ENCODE data around the gene HSPA12A.

HSPA12A gene

GRCh38 chr10:116629340-116629739 is 113.0 kb downstream of the HSPA12A start:
- Histone ChIP-seq H3K9me3 (replicated peaks; ENCODE audit: insufficient read depth, low read length) (no peaks in the 10 kb centered on the region), H3K4me1 (ENCODE audit: low read length) (no peaks in the 10 kb centered on the region), H4K20me1 (ENCODE audit: insufficient read depth, low read length) (no peaks in the 10 kb centered on the region), H3K4me2 (ENCODE audit: low read depth, low read length) (no peak overlapping the region), H3K27me3 (replicated peaks; ENCODE audit: insufficient read depth, low read length) (no peaks in the 10 kb centered on the region), H3K4me3 (ENCODE audit: low read length) (no peak overlapping the region), H3K27ac (ENCODE audit: low read length) (no peak overlapping the region), H3K36me3 (replicated peaks; ENCODE audit: insufficient read depth, low read length) (no peaks in the 10 kb centered on the region), H3K79me2 (ENCODE audit: low read length) (no peaks in the 10 kb centered on the region), H3K9me2 (replicated peaks; ENCODE audit: insufficient read depth, low read length) (no peaks in the 10 kb centered on the region), H2AFZ (ENCODE audit: low read length) (no peak overlapping the region), H3K9ac (ENCODE audit: low read length) (no peak overlapping the region), H3F3A (ENCODE audit: insufficient read depth, low read length) (no peaks in the 10 kb centered on the region)
- TF ChIP-seq EZH2 (optimal IDR thresholded peaks at IDR 0.05; ENCODE audit: low read depth, low read length) (no peak), CTCF (IDR thresholded peaks at IDR 0.05; ENCODE audit: low read length) (no peak), EZH2phosphoT487 (IDR thresholded peaks at IDR 0.05; ENCODE audit: low read length) (no peak)
- no peak for DNase-seq

- Histone ChIP-seq H3K4me2 (ENCODE audit: low read depth, low read length) (no peak overlapping the region), H3F3A (ENCODE audit: insufficient read depth, low read length) (no peaks in the 10 kb centered on the region), H3K4me1 (ENCODE audit: low read length) (no peaks in the 10 kb centered on the region), H3K9me2 (replicated peaks; ENCODE audit: insufficient read depth, low read length) (no peaks in the 10 kb centered on the region), H3K27ac (ENCODE audit: low read length) (no peak overlapping the region), H3K27me3 (replicated peaks; ENCODE audit: insufficient read depth, low read length) (no peaks in the 10 kb centered on the region), H3K9me3 (replicated peaks; ENCODE audit: insufficient read depth, low read length) (no peaks in the 10 kb centered on the region), H3K36me3 (replicated peaks; ENCODE audit: insufficient read depth, low read length) (no peaks in the 10 kb centered on the region), H4K20me1 (ENCODE audit: insufficient read depth, low read length) (no peaks in the 10 kb centered on the region), H3K9ac (ENCODE audit: low read length) (no peak overlapping the region), H2AFZ (ENCODE audit: low read length) (no peak overlapping the region), H3K4me3 (ENCODE audit: low read length) (no peak overlapping the region), H3K79me2 (ENCODE audit: low read length) (no peaks in the 10 kb centered on the region)
- DNase-seq, result no peak
- TF ChIP-seq EZH2phosphoT487 (IDR thresholded peaks at IDR 0.05; ENCODE audit: low read length) (no peak), CTCF (IDR thresholded peaks at IDR 0.05; ENCODE audit: low read length) (no peak), EZH2 (optimal IDR thresholded peaks at IDR 0.05; ENCODE audit: low read depth, low read length) (no peak)
Observed at GRCh38 chr10:116627386-116627933, 114.9 kb downstream of the HSPA12A start.

GRCh38 chr10:116626815-116627214 is 115.6 kb downstream of the HSPA12A start:
- no peak overlapping the region for H3K4me2 ChIP-seq (ENCODE audit: low read depth, low read length)
- H3K4me3 ChIP-seq (ENCODE audit: low read length), result no peak overlapping the region
- no peak overlapping the region for H2AFZ ChIP-seq (ENCODE audit: low read length)
- no peak overlapping the region for H3K9ac ChIP-seq (ENCODE audit: low read length)
- H4K20me1 ChIP-seq (ENCODE audit: insufficient read depth, low read length), result no peaks in the 10 kb centered on the region
- H3K27me3 ChIP-seq (replicated peaks; ENCODE audit: insufficient read depth, low read length), result no peaks in the 10 kb centered on the region
- H3F3A ChIP-seq (ENCODE audit: insufficient read depth, low read length), result no peaks in the 10 kb centered on the region
- no peaks in the 10 kb centered on the region for H3K4me1 ChIP-seq (ENCODE audit: low read length)
- TF ChIP-seq CTCF (IDR thresholded peaks at IDR 0.05; ENCODE audit: low read length) (no peak), EZH2 (optimal IDR thresholded peaks at IDR 0.05; ENCODE audit: low read depth, low read length) (no peak), EZH2phosphoT487 (IDR thresholded peaks at IDR 0.05; ENCODE audit: low read length) (no peak)
- H3K36me3 ChIP-seq (replicated peaks; ENCODE audit: insufficient read depth, low read length), result no peaks in the 10 kb centered on the region
- no peaks in the 10 kb centered on the region for H3K79me2 ChIP-seq (ENCODE audit: low read length)
- no peaks in the 10 kb centered on the region for H3K9me3 ChIP-seq (replicated peaks; ENCODE audit: insufficient read depth, low read length)
- DNase-seq, result no peak
- no peak overlapping the region for H3K27ac ChIP-seq (ENCODE audit: low read length)
- H3K9me2 ChIP-seq (replicated peaks; ENCODE audit: insufficient read depth, low read length), result no peaks in the 10 kb centered on the region

Data from MM.1S (cell line).